SK-N-SH (cell line): ENCODE data around the gene SLC6A8.

ENCODE experiments used
- CTCF ChIP-seq: fragments of 200-600 bp; sonication (generic); IDR thresholded peaks from 2 replicates; pipeline ENCODE4 v1.6.1; 2017; ENCODE audit warnings: antibody characterized with exemption, mild to moderate bottlenecking, moderate library complexity
- EP300 ChIP-seq, 2 experiments: IDR thresholded peaks; 2 replicates each; pipeline versions ENCODE4 v1.4.0 to v1.6.1; 2012; ENCODE audit warnings: borderline replicate concordance in 1 of 2, low read depth in 1 of 2, low read length in 1 of 2
- EZH2phosphoT487 ChIP-seq: fragments of 200-600 bp; sonication (generic); IDR thresholded peaks from 2 replicates; pipeline ENCODE4 v1.6.1; 2017; ENCODE audit warnings: low read depth, mixed run types, mild to moderate bottlenecking, antibody characterized with exemption, moderate library complexity, borderline replicate concordance
- FOSL2 ChIP-seq: IDR thresholded peaks from 2 replicates; pipeline ENCODE4 v1.4.0; 2012; ENCODE audit warnings: low read depth, mild to moderate bottlenecking, moderate library complexity, borderline replicate concordance
- IRF3 ChIP-seq: fragments of 150-350 bp; IDR thresholded peaks from 2 replicates; pipeline ENCODE4 v1.6.1; 2016; ENCODE audit warnings: mild to moderate bottlenecking, low read depth, low read length
- JUND ChIP-seq: IDR thresholded peaks from 2 replicates; pipeline ENCODE4 v1.4.0; 2012
- POLR2AphosphoS5 ChIP-seq: IDR thresholded peaks from 2 replicates; pipeline ENCODE4 v1.6.1; 2012; ENCODE audit warnings: low read depth, low read length
- TAF1 ChIP-seq: IDR thresholded peaks from 2 replicates; pipeline ENCODE4 v1.6.1; 2012; ENCODE audit warnings: low read depth, mild to moderate bottlenecking, low read length, moderate library complexity, borderline replicate concordance
- USF1 ChIP-seq: IDR thresholded peaks from 2 replicates; pipeline ENCODE4 v1.4.0; 2012; ENCODE audit warnings: low read depth, borderline replicate concordance
- YY1 ChIP-seq: IDR thresholded peaks from 2 replicates; pipeline ENCODE4 v1.4.0; 2012; ENCODE audit warnings: low read depth, mild to moderate bottlenecking
- TF ChIP-seq, protein P1 (sequence below): IDR thresholded peaks from 2 replicates; pipeline ENCODE4 v1.6.1; 2012; ENCODE audit warnings: mild to moderate bottlenecking, low read depth, low read length, moderate library complexity

DNA sequence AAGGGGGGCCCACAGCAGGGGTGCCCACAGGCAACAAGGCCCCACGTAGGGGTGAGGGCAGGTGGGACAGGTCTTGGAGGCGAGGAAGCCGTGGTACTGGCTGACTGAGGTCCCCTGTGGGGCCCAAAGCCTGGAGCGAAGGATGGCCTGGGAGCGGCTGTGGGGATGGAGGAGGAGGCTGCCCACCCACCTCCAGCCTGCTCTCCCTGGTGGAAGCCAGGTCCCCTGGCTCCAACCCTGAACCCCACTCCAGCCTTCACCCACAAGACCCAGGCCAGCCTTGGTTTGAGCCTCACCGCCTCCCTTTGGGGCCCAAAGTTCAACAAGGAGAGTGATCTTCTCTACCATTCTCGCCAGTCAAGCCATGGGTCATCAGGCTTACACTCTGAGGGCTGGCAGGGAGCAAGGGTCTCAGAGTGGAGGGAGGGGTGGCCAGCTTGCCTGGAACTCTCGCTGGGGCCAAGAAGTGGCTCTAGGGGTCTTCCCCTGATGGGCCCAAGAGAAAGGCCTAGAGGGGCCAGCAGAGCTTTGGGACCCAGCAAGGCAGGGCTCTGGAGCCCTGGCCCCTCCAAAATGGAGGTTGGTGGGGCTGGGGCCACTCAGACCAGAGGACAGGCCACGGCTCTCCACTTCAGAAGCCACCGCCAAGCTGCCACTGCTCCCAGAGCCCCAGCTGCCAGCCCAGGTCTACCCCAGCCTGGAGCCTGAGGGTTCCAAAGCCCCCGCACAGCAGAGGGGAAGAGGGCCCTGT, 19.1 kb upstream of the SLC6A8 start:
- TF ChIP-seq CTCF (no peak), EP300 (IDR thresholded peaks at IDR 0.05; ENCODE audit: borderline replicate concordance in 1 of 2, low read depth in 1 of 2, low read length in 1 of 2) (no peak), IRF3 (no peak), JUND (no peak), POLR2AphosphoS5 (no peak), YY1 (no peak), TAF1 (no peak), USF1 (no peak), FOSL2 (no peak), EZH2phosphoT487 (no peak)
- TF ChIP-seq, protein P1, sequence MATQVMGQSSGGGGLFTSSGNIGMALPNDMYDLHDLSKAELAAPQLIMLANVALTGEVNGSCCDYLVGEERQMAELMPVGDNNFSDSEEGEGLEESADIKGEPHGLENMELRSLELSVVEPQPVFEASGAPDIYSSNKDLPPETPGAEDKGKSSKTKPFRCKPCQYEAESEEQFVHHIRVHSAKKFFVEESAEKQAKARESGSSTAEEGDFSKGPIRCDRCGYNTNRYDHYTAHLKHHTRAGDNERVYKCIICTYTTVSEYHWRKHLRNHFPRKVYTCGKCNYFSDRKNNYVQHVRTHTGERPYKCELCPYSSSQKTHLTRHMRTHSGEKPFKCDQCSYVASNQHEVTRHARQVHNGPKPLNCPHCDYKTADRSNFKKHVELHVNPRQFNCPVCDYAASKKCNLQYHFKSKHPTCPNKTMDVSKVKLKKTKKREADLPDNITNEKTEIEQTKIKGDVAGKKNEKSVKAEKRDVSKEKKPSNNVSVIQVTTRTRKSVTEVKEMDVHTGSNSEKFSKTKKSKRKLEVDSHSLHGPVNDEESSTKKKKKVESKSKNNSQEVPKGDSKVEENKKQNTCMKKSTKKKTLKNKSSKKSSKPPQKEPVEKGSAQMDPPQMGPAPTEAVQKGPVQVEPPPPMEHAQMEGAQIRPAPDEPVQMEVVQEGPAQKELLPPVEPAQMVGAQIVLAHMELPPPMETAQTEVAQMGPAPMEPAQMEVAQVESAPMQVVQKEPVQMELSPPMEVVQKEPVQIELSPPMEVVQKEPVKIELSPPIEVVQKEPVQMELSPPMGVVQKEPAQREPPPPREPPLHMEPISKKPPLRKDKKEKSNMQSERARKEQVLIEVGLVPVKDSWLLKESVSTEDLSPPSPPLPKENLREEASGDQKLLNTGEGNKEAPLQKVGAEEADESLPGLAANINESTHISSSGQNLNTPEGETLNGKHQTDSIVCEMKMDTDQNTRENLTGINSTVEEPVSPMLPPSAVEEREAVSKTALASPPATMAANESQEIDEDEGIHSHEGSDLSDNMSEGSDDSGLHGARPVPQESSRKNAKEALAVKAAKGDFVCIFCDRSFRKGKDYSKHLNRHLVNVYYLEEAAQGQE = no peak
